WTC11 (cell line): ENCODE results near the gene TM9SF1.

Experiments used
- ATF6 ChIP-seq: sonication (generic); formaldehyde crosslinking; IDR thresholded peaks from 2 replicates; pipeline ENCODE4 v1.8.1; 2023; ENCODE audit warnings: mild to moderate bottlenecking, missing genetic modification reagents
- CREB1 ChIP-seq: sonication (generic); formaldehyde crosslinking; IDR thresholded peaks from 2 replicates; pipeline ENCODE4 v1.8.0; 2023; ENCODE audit warnings: mild to moderate bottlenecking, missing genetic modification reagents
- CTCF ChIP-seq: fragments of 200-600 bp; IDR thresholded peaks from 2 replicates; pipeline ENCODE4 v1.8.0; 2022; ENCODE audit warnings: antibody characterized with exemption
- ETV6 ChIP-seq: sonication (generic); formaldehyde crosslinking; IDR thresholded peaks from 2 replicates; pipeline ENCODE4 v1.8.1; 2022; ENCODE audit warnings: mild to moderate bottlenecking, missing genetic modification reagents
- MAX ChIP-seq: sonication (generic); formaldehyde crosslinking; IDR thresholded peaks from 2 replicates; pipeline ENCODE4 v1.8.0; 2022; ENCODE audit warnings: mild to moderate bottlenecking, missing genetic modification reagents
- ZNF232 ChIP-seq: sonication (generic); formaldehyde crosslinking; IDR thresholded peaks from 2 replicates; pipeline ENCODE4 v1.8.0; 2022; ENCODE audit warnings: mild to moderate bottlenecking, missing genetic modification reagents

GRCh38 chr14:24177041-24177825, 18.0 kb downstream of the TM9SF1 start:
- TF ChIP-seq ATF6, result no peak
- no peak for TF ChIP-seq CTCF
- TF ChIP-seq ZNF232 (CRISPR knock-in tag), result no peak
- TF ChIP-seq MAX (CRISPR knock-in tag), result no peak
- no peak for TF ChIP-seq ETV6 (CRISPR knock-in tag)
- TF ChIP-seq CREB1 (CRISPR knock-in tag), result no peak
